ENCODE results near the gene RNF5. TPM values are rescaled to one million over a fixed set of nuclear protein-coding genes. Genes with fewer than 3 reads are reported as not detected.

Gene RNF5
- total RNA-seq, 3 donors from 2014 or later = 56.3 to 78.0 (median 70.5) TPM

GRCh38 chr6:32179766-32180405, 1.7 kb downstream of the RNF5 start:
- H3K4me3 ChIP-seq = peak overlapping the region in 1 of 3 donors; percentile 91
- H3K9me3 ChIP-seq = no peaks in the 10 kb centered on the region
- peak overlapping the region in 1 of 2 donors; percentile 98 for H3K27ac ChIP-seq
- DNase-seq (ENCODE audit: low spot score in 2 of 2) = no peak
- intact Hi-C loops (cut with DNase I; ENCODE audit: low total_unique reads) = no loop called here
- H3K27me3 ChIP-seq = no peaks in the 10 kb centered on the region
- TF ChIP-seq, protein P1, sequence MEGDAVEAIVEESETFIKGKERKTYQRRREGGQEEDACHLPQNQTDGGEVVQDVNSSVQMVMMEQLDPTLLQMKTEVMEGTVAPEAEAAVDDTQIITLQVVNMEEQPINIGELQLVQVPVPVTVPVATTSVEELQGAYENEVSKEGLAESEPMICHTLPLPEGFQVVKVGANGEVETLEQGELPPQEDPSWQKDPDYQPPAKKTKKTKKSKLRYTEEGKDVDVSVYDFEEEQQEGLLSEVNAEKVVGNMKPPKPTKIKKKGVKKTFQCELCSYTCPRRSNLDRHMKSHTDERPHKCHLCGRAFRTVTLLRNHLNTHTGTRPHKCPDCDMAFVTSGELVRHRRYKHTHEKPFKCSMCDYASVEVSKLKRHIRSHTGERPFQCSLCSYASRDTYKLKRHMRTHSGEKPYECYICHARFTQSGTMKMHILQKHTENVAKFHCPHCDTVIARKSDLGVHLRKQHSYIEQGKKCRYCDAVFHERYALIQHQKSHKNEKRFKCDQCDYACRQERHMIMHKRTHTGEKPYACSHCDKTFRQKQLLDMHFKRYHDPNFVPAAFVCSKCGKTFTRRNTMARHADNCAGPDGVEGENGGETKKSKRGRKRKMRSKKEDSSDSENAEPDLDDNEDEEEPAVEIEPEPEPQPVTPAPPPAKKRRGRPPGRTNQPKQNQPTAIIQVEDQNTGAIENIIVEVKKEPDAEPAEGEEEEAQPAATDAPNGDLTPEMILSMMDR (IDR thresholded peaks at IDR 0.05) = no peak
- TF ChIP-seq POLR2AphosphoS5 (IDR thresholded peaks at IDR 0.05) = no peak
- no peak for TF ChIP-seq POLR2A (IDR thresholded peaks at IDR 0.05)
- no peaks in the 10 kb centered on the region for H3K36me3 ChIP-seq
- H3K4me1 ChIP-seq = peaks cover 0 to 24% of the 10 kb centered on the region in 2 donors

DNA sequence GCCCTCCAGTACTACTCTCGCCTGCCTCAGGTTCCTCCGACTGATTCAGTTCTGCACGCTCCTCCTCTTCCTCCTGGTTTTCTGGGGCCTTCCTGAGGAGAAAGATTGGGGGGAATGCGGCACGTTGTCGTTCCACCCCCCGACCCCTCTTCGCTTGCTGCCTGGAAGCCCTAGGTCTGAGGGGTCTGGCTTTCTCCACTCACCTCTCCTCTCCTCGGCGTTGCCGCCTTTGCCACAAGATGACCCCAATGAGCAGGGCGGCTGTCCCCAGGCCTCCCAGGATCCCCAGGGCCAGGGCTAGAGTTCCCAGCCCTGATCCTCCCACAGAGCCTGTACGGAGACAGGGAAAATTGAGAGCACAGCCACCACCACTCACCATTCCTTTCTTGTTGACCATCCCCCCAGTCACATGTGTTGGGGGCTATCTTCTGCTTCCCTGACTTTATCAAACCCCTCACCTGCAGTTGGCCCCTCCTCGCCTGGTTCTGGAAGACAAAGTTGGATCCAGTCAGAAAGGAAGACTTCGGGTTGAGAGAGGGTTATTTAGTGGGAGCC, 3.0 kb downstream of the RNF5 start:
- Histone ChIP-seq H3K27me3 (no peaks in the 10 kb centered on the region), H3K4me1 (peaks cover 0 to 18% of the 10 kb centered on the region in 2 donors), H3K36me3 (no peaks in the 10 kb centered on the region), H3K4me3 (no peak overlapping the region), H3K27ac (no peak overlapping the region), H3K9me3 (no peaks in the 10 kb centered on the region)
- TF ChIP-seq, protein P1 (IDR thresholded peaks at IDR 0.05) = no peak
- TF ChIP-seq POLR2A (IDR thresholded peaks at IDR 0.05) (no peak), POLR2AphosphoS5 (IDR thresholded peaks at IDR 0.05) (no peak)
- no peak for DNase-seq (ENCODE audit: low spot score in 2 of 2)
- intact Hi-C loops (cut with DNase I; ENCODE audit: low total_unique reads) = no loop called here

GRCh38 chr6:32181915-32182529, 3.8 kb downstream of the RNF5 start:
- H3K4me3 ChIP-seq = no peak overlapping the region
- no peaks in the 10 kb centered on the region for H3K36me3 ChIP-seq
- peaks cover 0 to 10% of the 10 kb centered on the region in 2 donors for H3K4me1 ChIP-seq
- H3K27me3 ChIP-seq = no peaks in the 10 kb centered on the region
- H3K9me3 ChIP-seq = no peaks in the 10 kb centered on the region
- DNase-seq (ENCODE audit: low spot score in 2 of 2) = no peak
- peak overlapping the region in 1 of 2 donors; percentile 75 for H3K27ac ChIP-seq
- TF ChIP-seq POLR2A (IDR thresholded peaks at IDR 0.05) (no peak), POLR2AphosphoS5 (IDR thresholded peaks at IDR 0.05) (no peak)
- TF ChIP-seq, protein P1 (IDR thresholded peaks at IDR 0.05) = no peak
- intact Hi-C loops (cut with DNase I; ENCODE audit: low total_unique reads) = no loop called here

- TF ChIP-seq POLR2A (IDR thresholded peaks at IDR 0.05) = no peak
- TF ChIP-seq, protein P1 (IDR thresholded peaks at IDR 0.05) = no peak
- TF ChIP-seq POLR2AphosphoS5 (IDR thresholded peaks at IDR 0.05) = no peak
- Histone ChIP-seq H3K36me3 (no peaks in the 10 kb centered on the region), H3K27ac (peak overlapping the region in 1 of 2 donors; percentile 75), H3K9me3 (no peaks in the 10 kb centered on the region), H3K27me3 (no peaks in the 10 kb centered on the region), H3K4me3 (no peak overlapping the region), H3K4me1 (peaks cover 0 to 10% of the 10 kb centered on the region in 2 donors)
- intact Hi-C loops (cut with DNase I; ENCODE audit: low total_unique reads) = no loop called here
- DNase-seq (ENCODE audit: low spot score in 2 of 2) = no peak
Observed at GRCh38 chr6:32182555-32182981, 4.4 kb downstream of the RNF5 start.

- intact Hi-C loops (cut with DNase I; ENCODE audit: low total_unique reads) = no loop called here
- Histone ChIP-seq H3K27ac (peak overlapping the region; percentile 40 to 75), H3K9me3 (no peaks in the 10 kb centered on the region), H3K36me3 (no peaks in the 10 kb centered on the region), H3K4me1 (peaks cover 0 to 10% of the 10 kb centered on the region in 2 donors), H3K4me3 (no peak overlapping the region), H3K27me3 (no peaks in the 10 kb centered on the region)
- DNase-seq (ENCODE audit: low spot score in 2 of 2) = no peak
- TF ChIP-seq POLR2AphosphoS5 (IDR thresholded peaks at IDR 0.05) = no peak
- no peak for TF ChIP-seq POLR2A (IDR thresholded peaks at IDR 0.05)
- TF ChIP-seq, protein P1 (IDR thresholded peaks at IDR 0.05) = no peak
Observed at GRCh38 chr6:32183030-32183429, 4.8 kb downstream of the RNF5 start.
